Mesendoderm (in vitro differentiated cells): ENCODE measurements around the gene NEK8.
"Not testable (repeated sequence)": the region's sequence is repeated elsewhere in the genome, so short reads cannot be mapped to it uniquely, and the experiment has no call there.

Experiments used
- DNase-seq: peaks from one replicate; pipeline ENCODE4 v3.0.0; 2013
- H2AK5ac ChIP-seq: 2 replicates; pipeline ENCODE4 v1.6.1; 2013; ENCODE audit warnings: low read length, inconsistent platforms
- H2BK120ac ChIP-seq: 2 replicates; pipeline ENCODE4 v1.6.1; 2013; ENCODE audit warnings: low read depth, mild to moderate bottlenecking, low read length, moderate library complexity, mixed read lengths
- H2BK15ac ChIP-seq: replicated peaks from 2 replicates; pipeline ENCODE4 v1.6.1; 2013; ENCODE audit warnings: low read depth, mild to moderate bottlenecking, moderate library complexity
- H2BK5ac ChIP-seq: 2 replicates; pipeline ENCODE4 v1.6.1; 2013; ENCODE audit warnings: low read length, inconsistent platforms
- H3K18ac ChIP-seq: 2 replicates; pipeline ENCODE4 v1.6.1; 2013; ENCODE audit warnings: mild to moderate bottlenecking, low read length, mixed read lengths
- H3K23ac ChIP-seq: one replicate; pipeline ENCODE4 v1.6.1; 2013; ENCODE audit warnings: low read length
- H3K27ac ChIP-seq: 2 replicates; pipeline ENCODE4 v1.5.1; 2013; ENCODE audit warnings: low read depth, mild to moderate bottlenecking, inconsistent platforms, low read length, moderate library complexity
- H3K27me3 ChIP-seq: 2 replicates; pipeline ENCODE4 v1.6.1; 2013; ENCODE audit warnings: low read length, control low read depth, mild to moderate bottlenecking, inconsistent platforms; ENCODE audit not compliant: insufficient read depth, poor library complexity
- H3K36me3 ChIP-seq: 2 replicates; pipeline ENCODE4 v1.6.1; 2013; ENCODE audit warnings: low read length, inconsistent platforms; ENCODE audit not compliant: control insufficient read depth, insufficient read depth
- H3K4ac ChIP-seq: one replicate; pipeline ENCODE4 v1.6.1; 2013; ENCODE audit warnings: low read depth, mild to moderate bottlenecking, low read length, moderate library complexity
- H3K4me1 ChIP-seq: 2 replicates; pipeline ENCODE4 v1.6.1; 2013; ENCODE audit warnings: low read depth, low read length, inconsistent platforms; ENCODE audit not compliant: control insufficient read depth
- H3K4me2 ChIP-seq: 2 replicates; pipeline ENCODE4 v1.6.1; 2013; ENCODE audit warnings: low read length
- H3K4me3 ChIP-seq: 2 replicates; pipeline ENCODE4 v1.5.1; 2013; ENCODE audit warnings: mild to moderate bottlenecking, low read length
- H3K56ac ChIP-seq: one replicate; pipeline ENCODE4 v1.6.1; 2013; ENCODE audit warnings: low read length
- H3K79me1 ChIP-seq: 2 replicates; pipeline ENCODE4 v1.6.1; 2013; ENCODE audit warnings: low read length, inconsistent platforms
- H3K79me2 ChIP-seq: 2 replicates; pipeline ENCODE4 v1.6.1; 2013; ENCODE audit warnings: mild to moderate bottlenecking, low read length; ENCODE audit not compliant: control insufficient read depth, insufficient read depth
- H3K9ac ChIP-seq: 2 replicates; pipeline ENCODE4 v1.6.1; 2013; ENCODE audit warnings: low read length, inconsistent platforms
- H4K5ac ChIP-seq: one replicate; pipeline ENCODE4 v1.6.1; 2013; ENCODE audit warnings: low read length
- H4K8ac ChIP-seq: one replicate; pipeline ENCODE4 v1.6.1; 2013; ENCODE audit warnings: low read depth, mild to moderate bottlenecking, control low read depth, low read length, moderate library complexity
- WGBS: extraction: QIAGEN DNeasy Blood & Tissue Kit; methylation state at CpG from one replicate; pipeline ENCODE4 v1.1.7; 2013; ENCODE audit warnings: low lambda C conversion rate, missing lambda C conversion rate; ENCODE audit not compliant: insufficient coverage; ENCODE audit errors: extremely low coverage; 5-methylcytosine and 5-hydroxymethylcytosine counted together

The NEK8 gene

DNA sequence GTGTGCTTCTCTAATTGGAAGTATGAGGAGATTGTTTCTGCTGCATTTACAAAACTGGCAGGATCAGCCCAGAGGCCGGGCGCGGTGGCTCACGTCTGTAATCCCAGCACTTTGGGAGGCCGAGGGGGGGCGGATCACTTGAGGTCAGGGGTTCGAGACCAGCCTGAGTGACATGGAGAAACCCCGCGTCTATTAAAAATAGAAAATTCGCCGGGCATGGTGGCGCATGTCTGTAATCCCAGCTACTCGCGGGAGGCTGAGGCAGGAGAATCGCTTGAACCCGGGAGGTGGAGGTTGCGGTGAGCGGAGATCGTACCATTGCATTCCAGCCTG, 7.6 kb upstream of the NEK8 start:
- no CpG with 5 or more reads among the region's 19 CpGs for WGBS
- DNase-seq, H2AK5ac ChIP-seq, H3K27me3 ChIP-seq, H3K23ac ChIP-seq, H4K8ac ChIP-seq, H2BK5ac ChIP-seq, H3K18ac ChIP-seq, H3K4ac ChIP-seq, H3K27ac ChIP-seq, H4K5ac ChIP-seq, H2BK15ac ChIP-seq, H2BK120ac ChIP-seq, H3K4me1 ChIP-seq: not testable (repeated sequence)
- Histone ChIP-seq H3K79me2 (peaks cover 43% of the 10 kb centered on the region), H3K56ac (peak overlapping the region; percentile 90), H3K4me3 (peak overlapping the region; percentile 98), H3K36me3 (peaks cover 15% of the 10 kb centered on the region), H3K9ac (peak overlapping the region; percentile 98), H3K79me1 (peaks cover 14% of the 10 kb centered on the region), H3K4me2 (peak overlapping the region; percentile 72)

DNA sequence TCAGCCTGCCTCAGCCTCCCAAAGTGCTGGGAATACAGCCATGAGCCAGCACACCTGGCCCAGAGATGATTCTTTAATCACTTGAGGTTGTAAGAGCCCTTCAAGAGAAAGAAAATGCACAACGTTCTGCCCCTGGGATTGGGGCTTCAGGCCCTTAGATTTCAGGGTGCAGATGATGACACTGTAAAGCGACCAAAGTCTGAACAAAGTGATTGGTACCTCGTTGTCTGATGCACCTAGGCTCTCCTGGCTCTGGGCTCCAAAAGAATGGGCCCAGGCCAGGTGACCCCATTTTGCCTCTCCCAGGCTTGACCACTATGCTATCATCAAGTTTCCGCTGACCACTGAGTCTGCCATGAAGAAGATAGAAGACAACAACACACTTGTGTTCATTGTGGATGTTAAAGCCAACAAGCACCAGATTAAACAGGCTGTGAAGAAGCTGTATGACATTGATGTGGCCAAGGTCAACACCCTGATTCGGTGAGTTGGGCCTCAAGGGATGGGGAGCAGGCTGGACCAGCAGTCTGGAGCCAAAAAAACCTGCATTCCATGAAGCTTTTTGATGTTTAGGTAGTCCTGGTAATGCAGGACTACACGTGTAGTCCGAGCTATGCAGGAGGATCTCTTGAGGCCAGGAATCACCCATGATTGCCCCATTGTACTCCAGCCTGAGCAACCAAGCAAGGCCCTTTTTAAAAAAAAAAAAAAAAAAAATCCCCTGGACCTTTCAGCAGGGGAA, 6.0 kb upstream of the NEK8 start:
- H3K27ac ChIP-seq, result no peak overlapping the region

DNA sequence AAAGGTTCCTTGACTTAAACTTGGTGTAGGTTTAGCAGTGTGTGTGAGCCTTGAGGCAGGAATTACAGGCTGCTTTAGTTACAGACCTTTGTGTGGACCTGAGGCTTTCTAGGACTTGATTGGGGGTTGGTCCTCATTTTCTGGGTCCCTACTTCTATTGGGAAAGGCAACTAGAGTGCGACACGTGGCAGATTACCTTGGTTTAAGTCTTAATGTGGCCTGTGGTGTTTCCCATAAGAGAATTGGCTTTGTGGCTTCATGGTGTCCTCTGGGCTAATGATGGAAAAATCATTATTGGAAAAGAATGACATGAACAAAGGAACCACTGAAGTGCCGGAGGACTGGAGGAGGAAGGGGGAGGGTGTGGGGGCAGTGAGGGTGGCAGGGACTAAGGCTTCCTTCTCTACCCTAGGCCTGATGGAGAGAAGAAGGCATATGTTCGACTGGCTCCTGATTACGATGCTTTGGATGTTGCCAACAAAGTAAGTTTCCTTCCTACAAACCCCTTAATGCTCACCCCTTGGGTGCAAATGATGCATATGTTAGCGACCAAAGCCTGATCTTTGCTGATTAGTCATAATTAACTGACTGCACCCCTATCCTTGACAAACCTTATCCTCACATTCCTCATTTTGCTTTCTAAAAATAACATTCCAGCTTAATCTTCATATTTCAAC, 5.3 kb upstream of the NEK8 start:
- Histone ChIP-seq H2BK120ac (no peak overlapping the region), H3K79me1 (peaks cover 10% of the 10 kb centered on the region), H3K4me2 (peak overlapping the region; percentile 16), H3K4me3 (no peak overlapping the region), H3K27me3 (no peaks in the 10 kb centered on the region), H3K79me2 (peaks cover 31% of the 10 kb centered on the region), H3K56ac (peak overlapping the region; percentile 73), H2AK5ac (no peak overlapping the region), H3K27ac (no peak overlapping the region), H3K4ac (no peak overlapping the region), H3K36me3 (peaks cover 15% of the 10 kb centered on the region), H3K18ac (no peak overlapping the region), H3K23ac (no peak overlapping the region), H2BK5ac (no peak overlapping the region), H3K9ac (peak overlapping the region; percentile 61), H4K5ac (no peak overlapping the region), H4K8ac (no peak overlapping the region), H3K4me1 (peaks cover 2% of the 10 kb centered on the region), H2BK15ac (no peak overlapping the region)
- WGBS, result no CpG with 5 or more reads among the region's 6 CpGs
- no peak for DNase-seq

More for the DNA sequence above, 6.0 kb upstream of the NEK8 start:
- no peak overlapping the region for H2BK5ac ChIP-seq
- no peak overlapping the region for H3K4ac ChIP-seq
- H3K23ac ChIP-seq, result no peak overlapping the region
- no peaks in the 10 kb centered on the region for H3K27me3 ChIP-seq
- no peak overlapping the region for H4K8ac ChIP-seq
- H3K9ac ChIP-seq, result peak overlapping the region; percentile 61
- WGBS, result no CpG with 5 or more reads among the region's 7 CpGs
- H3K18ac ChIP-seq, result no peak overlapping the region
- H2BK15ac ChIP-seq, result no peak overlapping the region
- DNase-seq, result no peak
- peaks cover 10% of the 10 kb centered on the region for H3K79me1 ChIP-seq
- H3K4me2 ChIP-seq, result peak overlapping the region; percentile 2
- H3K4me1 ChIP-seq, result peaks cover 2% of the 10 kb centered on the region
- peaks cover 15% of the 10 kb centered on the region for H3K36me3 ChIP-seq
- H3K56ac ChIP-seq, result peak overlapping the region; percentile 73
- H3K79me2 ChIP-seq, result peaks cover 31% of the 10 kb centered on the region
- H2BK120ac ChIP-seq, result no peak overlapping the region
- H4K5ac ChIP-seq, result no peak overlapping the region
- H2AK5ac ChIP-seq, result no peak overlapping the region
- no peak overlapping the region for H3K4me3 ChIP-seq

DNA sequence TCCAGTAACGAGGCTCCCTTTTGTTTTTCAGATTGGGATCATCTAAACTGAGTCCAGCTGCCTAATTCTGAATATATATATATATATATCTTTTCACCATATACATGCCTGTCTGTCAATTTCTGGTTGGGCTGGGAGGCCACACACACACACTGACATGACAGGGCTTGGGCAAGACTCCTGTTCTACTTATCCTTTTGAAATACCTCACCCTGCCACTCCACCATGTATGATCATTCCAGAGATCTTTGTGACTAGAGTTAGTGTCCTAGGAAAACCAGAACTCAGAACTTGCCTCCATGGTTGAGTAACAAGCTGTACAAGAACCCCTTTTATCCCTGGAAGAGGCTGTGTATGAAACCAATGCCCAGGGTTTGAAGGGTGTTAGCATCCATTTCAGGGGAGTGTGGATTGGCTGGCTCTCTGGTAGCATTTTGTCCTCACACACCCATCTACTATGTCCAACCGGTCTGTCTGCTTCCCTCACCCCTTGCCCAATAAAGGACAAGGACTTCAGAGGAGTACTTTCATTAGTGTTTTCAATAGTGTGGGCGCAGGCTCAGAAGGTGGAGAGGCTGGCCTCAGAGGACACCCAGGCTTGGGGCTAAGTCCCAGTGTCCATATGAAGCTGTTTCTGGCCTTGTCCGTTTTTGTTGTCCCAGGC, 4.6 kb upstream of the NEK8 start:
- not testable (repeated sequence) for DNase-seq, H3K23ac ChIP-seq, H4K8ac ChIP-seq, H3K18ac ChIP-seq, H3K4ac ChIP-seq, H2BK5ac ChIP-seq, H2AK5ac ChIP-seq, H3K79me1 ChIP-seq, H3K4me3 ChIP-seq, H3K4me1 ChIP-seq, H2BK120ac ChIP-seq, H3K27ac ChIP-seq, H4K5ac ChIP-seq, H2BK15ac ChIP-seq, H3K27me3 ChIP-seq
- Histone ChIP-seq H3K56ac (peak overlapping the region; percentile 100), H3K36me3 (peaks cover 15% of the 10 kb centered on the region), H3K4me2 (peak overlapping the region; percentile 25), H3K79me2 (peaks cover 31% of the 10 kb centered on the region), H3K9ac (peak overlapping the region; percentile 99)
- WGBS, result no CpG with 5 or more reads among the region's 4 CpGs

DNA sequence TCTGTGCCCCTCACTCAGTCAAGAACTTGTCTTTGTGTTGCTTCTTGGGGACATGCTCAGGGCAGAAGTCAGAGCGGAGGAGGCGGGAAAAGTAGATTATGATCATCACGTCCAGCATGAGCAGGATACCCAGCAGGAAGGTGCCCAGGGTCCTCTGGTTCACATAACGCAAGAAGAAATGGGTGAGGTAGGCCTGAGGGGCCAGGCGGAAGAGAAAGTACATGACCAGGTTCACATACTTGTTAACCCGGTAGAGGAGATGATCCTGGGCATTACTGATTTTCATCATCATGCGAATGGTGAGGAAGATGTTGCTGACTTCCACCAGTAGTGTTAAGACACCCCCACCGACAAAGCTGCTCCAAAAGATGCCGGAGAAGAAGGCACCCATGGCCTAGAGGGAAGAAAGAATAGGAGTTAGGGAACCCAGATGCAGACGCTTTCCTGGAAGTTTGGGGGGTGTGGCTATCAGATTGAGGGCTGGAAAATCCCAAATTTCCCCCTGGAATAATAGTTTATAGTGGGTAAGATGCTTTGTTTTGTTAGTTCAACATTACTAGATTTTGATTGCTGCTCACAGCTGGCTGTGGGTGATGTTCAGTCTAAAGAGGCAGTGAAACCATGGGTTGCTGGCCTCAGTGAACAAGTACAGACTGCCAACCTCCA, 4.0 kb upstream of the NEK8 start:
- Histone ChIP-seq H3K4me1 (no peaks in the 10 kb centered on the region), H3K4me3 (no peak overlapping the region), H3K36me3 (peaks cover 15% of the 10 kb centered on the region), H3K27ac (peak overlapping the region; percentile 90), H3K79me1 (peaks cover 10% of the 10 kb centered on the region), H2BK120ac (no peak overlapping the region), H3K79me2 (peaks cover 31% of the 10 kb centered on the region), H2AK5ac (no peak overlapping the region), H3K18ac (no peak overlapping the region), H2BK15ac (no peak overlapping the region), H3K23ac (no peak overlapping the region), H3K4me2 (peak overlapping the region; percentile 79), H4K5ac (no peak overlapping the region), H3K56ac (peak overlapping the region; percentile 100), H3K4ac (peak overlapping the region; percentile 22), H3K9ac (peak overlapping the region; percentile 99), H2BK5ac (no peak overlapping the region), H3K27me3 (no peaks in the 10 kb centered on the region), H4K8ac (no peak overlapping the region)
- no CpG with 5 or more reads among the region's 10 CpGs for WGBS
- DNase-seq, result peak; percentile 37
